Stimulated activated CD4-positive, alpha-beta T cell treated with anti-CD3 and anti-CD28 coated beads, TNF-alpha, amount 100 ng/mL, for 1 hour (primary cell): ENCODE results near the gene IPO4.
"Not testable (repeated sequence)": the region's sequence is repeated elsewhere in the genome, so short reads cannot be mapped to it uniquely, and the experiment has no call there.

Experiments used
- DNase-seq, 3 donors: peaks; one replicate each; pipeline ENCODE4 v3.0.0-alpha.2; 2020; ENCODE audit warnings: low read depth in 3 of 3, low spot score in 1 of 3

The IPO4 gene

GRCh38 chr14:24215495-24216344 lies 27.1 kb upstream of the IPO4 start, which contains the start of gene MDP1:
TSS of gene MDP1 (minus strand) at chr14:24216066. CDS start at chr14:24215955, 111 bp downstream.
- peak; percentile 66 to 72 (median 71) for DNase-seq

GRCh38 chr14:24213866-24214662 lies 25.4 kb upstream of the IPO4 start:
- no peak for DNase-seq

- DNase-seq, result peak; percentile 84 to 91 (median 84)
These were observed 24.6 kb upstream of the IPO4 start, which contains the start of gene CHMP4A for GRCh38 chr14:24212924-24213865. TSS of gene CHMP4A (minus strand) at chr14:24213488. CDS start at chr14:24213439, 49 bp downstream.

- no peak for DNase-seq
These were observed 22.7 kb upstream of the IPO4 start for GRCh38 chr14:24211311-24211710.

GRCh38 chr14:24207625-24208024 lies 19.0 kb upstream of the IPO4 start:
- no peak for DNase-seq

- DNase-seq, result no peak
These were observed 18.5 kb upstream of the IPO4 start for GRCh38 chr14:24207104-24207551.

GRCh38 chr14:24206260-24207103 lies 17.9 kb upstream of the IPO4 start:
- no peak for DNase-seq

GRCh38 chr14:24204163-24205146 lies 15.8 kb upstream of the IPO4 start:
- DNase-seq, result no peak

- DNase-seq, result not testable (repeated sequence)
These were observed 14.8 kb upstream of the IPO4 start for GRCh38 chr14:24203249-24203886.

- DNase-seq, result not testable (repeated sequence)
These were observed 13.9 kb upstream of the IPO4 start for GRCh38 chr14:24202538-24202937.

GRCh38 chr14:24198814-24199524 lies 10.4 kb upstream of the IPO4 start:
- no peak for DNase-seq

- no peak for DNase-seq
These were observed 8.4 kb upstream of the IPO4 start for GRCh38 chr14:24197056-24197450.

GRCh38 chr14:24196071-24197055 lies 7.7 kb upstream of the IPO4 start:
- no peak for DNase-seq

- DNase-seq, result peak; percentile 74 to 79 (median 74)
These were observed 6.8 kb upstream of the IPO4 start, which contains the start of gene TM9SF1 for GRCh38 chr14:24195186-24196070. TSS of gene TM9SF1 (minus strand) at chr14:24195441. CDS start at chr14:24195019, 422 bp downstream.

GRCh38 chr14:24194873-24195185 lies 6.2 kb upstream of the IPO4 start:
- no peak for DNase-seq
